Measurements from ENCODE around the gene ZNF175. TPM values are rescaled to one million over a fixed set of nuclear protein-coding genes. Genes with fewer than 3 reads are reported as not detected.

ZNF175 gene
- total RNA-seq, 1 donor = 12.9 TPM

DNA sequence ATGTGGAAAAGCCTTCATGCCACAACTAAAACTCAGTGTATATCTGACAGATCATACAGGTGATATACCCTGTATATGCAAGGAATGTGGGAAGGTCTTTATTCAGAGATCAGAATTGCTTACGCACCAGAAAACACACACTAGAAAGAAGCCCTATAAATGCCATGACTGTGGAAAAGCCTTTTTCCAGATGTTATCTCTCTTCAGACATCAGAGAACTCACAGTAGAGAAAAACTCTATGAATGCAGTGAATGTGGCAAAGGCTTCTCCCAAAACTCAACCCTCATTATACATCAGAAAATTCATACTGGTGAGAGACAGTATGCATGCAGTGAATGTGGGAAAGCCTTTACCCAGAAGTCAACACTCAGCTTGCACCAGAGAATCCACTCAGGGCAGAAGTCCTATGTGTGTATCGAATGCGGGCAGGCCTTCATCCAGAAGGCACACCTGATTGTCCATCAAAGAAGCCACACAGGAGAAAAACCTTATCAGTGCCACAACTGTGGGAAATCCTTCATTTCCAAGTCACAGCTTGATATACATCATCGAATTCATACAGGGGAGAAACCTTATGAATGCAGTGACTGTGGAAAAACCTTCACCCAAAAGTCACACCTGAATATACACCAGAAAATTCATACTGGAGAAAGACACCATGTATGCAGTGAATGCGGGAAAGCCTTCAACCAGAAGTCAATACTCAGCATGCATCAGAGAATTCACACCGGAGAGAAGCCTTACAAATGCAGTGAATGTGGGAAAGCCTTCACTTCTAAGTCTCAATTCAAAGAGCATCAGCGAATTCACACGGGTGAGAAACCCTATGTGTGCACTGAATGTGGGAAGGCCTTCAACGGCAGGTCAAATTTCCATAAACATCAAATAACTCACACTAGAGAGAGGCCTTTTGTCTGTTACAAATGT is 16.4 kb downstream of the ZNF175 start:
- DNase-seq (ENCODE audit: low read depth) = no peak
- TF ChIP-seq, protein P1, sequence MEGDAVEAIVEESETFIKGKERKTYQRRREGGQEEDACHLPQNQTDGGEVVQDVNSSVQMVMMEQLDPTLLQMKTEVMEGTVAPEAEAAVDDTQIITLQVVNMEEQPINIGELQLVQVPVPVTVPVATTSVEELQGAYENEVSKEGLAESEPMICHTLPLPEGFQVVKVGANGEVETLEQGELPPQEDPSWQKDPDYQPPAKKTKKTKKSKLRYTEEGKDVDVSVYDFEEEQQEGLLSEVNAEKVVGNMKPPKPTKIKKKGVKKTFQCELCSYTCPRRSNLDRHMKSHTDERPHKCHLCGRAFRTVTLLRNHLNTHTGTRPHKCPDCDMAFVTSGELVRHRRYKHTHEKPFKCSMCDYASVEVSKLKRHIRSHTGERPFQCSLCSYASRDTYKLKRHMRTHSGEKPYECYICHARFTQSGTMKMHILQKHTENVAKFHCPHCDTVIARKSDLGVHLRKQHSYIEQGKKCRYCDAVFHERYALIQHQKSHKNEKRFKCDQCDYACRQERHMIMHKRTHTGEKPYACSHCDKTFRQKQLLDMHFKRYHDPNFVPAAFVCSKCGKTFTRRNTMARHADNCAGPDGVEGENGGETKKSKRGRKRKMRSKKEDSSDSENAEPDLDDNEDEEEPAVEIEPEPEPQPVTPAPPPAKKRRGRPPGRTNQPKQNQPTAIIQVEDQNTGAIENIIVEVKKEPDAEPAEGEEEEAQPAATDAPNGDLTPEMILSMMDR (IDR thresholded peaks at IDR 0.05; ENCODE audit: insufficient read depth, low read length) = no peak
- H3K4me3 ChIP-seq (ENCODE audit: low read depth, low read length) = no peak overlapping the region

DNA sequence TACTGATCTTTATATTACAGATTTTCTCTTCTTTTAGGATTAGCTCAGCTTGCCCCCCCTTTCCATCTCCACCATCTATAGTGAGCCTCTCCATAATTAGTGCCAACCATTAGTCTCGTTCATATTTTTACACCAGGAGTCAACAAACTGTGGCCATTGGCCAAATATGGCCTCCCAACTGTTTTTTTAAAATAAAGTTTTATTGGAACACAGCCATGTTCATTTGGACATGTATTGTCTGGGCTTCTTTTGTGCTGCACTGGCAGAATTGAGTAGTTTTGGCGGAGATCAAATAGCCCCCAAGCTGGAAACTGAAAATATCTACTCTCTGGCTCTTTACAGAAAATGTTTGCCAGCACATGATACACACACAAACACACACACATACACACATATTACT is 18.4 kb downstream of the ZNF175 start:
- H3K4me3 ChIP-seq (ENCODE audit: low read depth, low read length) = no peak overlapping the region
- TF ChIP-seq, protein P1 (IDR thresholded peaks at IDR 0.05; ENCODE audit: insufficient read depth, low read length) = no peak
- DNase-seq (ENCODE audit: low read depth) = no peak

DNA sequence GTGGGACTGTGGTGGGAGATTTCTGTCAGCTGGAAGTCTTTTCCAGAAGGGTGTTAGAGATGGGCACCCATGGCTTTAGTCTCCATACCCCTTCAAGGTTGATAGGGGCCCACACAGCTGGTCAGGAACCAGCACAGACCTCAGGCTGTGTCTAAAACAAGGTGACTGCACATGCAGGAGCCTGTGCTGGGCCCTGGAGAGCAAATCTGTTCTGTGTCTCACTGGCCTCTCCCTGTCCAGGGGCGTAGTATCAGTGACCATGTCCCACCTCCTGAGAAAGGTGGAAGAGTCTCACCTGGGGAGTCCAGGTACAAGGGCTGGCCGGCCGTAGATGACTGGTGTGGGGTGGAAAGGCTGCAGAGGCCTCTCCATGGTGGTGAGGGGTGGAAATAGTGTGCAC is 19.4 kb downstream of the ZNF175 start:
- H3K4me3 ChIP-seq (ENCODE audit: low read depth, low read length) = no peak overlapping the region
- no peak for DNase-seq (ENCODE audit: low read depth)
- TF ChIP-seq, protein P1 (IDR thresholded peaks at IDR 0.05; ENCODE audit: insufficient read depth, low read length) = no peak

DNA sequence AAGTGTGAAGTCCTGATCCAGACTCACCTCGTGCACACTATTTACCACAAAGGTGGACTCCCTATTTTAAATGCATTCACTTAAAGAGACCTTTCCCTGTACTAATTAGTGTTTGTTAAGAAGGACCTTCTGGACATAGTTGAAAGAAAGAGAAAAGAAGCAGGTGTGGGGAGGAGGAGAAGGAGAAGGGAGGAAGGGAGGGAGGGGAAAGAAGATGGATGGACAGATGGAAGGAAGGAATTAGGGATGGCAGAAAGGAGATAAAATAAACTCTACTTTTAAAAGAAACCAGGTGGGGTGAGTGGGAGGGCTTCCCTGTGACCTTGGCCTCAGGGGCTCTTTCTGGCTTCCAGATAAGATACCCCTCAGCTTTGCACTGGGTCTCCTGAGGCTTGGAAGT is 21.4 kb downstream of the ZNF175 start:
- no peak for DNase-seq (ENCODE audit: low read depth)
- H3K4me3 ChIP-seq (ENCODE audit: low read depth, low read length) = no peak overlapping the region
- TF ChIP-seq, protein P1 (IDR thresholded peaks at IDR 0.05; ENCODE audit: insufficient read depth, low read length) = no peak

DNA sequence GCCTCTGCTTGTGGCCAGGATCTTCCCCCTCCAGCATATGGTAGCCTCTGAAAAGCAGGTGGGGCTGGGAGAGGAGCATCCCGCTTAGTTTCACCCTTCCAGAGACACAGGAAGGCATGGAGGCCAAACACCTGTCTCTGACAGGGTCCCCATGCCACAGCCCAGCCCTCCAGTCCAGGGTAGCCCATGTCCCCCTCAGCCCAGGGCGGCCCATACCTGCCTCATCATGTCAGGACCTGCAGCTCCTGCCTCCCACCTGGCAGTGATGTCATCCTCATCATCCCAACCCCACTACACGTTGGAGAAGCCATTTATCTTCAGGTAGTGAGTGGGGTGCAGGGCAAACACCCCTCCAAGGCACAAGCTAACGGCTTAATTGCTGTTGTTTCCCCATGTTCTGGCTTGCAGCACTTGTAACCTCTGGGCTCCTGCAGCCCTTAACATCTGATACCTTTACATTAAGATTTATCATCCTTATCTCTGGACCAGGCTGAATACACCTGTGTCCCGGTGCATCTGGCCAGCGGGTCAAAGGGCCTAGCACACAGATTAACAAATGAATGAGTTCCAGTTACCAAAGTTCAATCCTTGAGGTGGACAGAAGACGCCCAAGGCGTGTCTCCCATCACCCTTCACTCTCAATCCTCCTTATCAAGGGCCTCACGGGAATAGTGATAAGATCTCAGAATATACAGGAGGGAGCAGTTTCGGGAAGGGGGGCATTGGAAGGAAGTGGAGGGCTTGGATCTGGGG is 22.2 kb downstream of the ZNF175 start:
- H3K4me3 ChIP-seq (ENCODE audit: low read depth, low read length) = peak overlapping the region; percentile 69
- TF ChIP-seq, protein P1 (IDR thresholded peaks at IDR 0.05; ENCODE audit: insufficient read depth, low read length) = no peak

DNA sequence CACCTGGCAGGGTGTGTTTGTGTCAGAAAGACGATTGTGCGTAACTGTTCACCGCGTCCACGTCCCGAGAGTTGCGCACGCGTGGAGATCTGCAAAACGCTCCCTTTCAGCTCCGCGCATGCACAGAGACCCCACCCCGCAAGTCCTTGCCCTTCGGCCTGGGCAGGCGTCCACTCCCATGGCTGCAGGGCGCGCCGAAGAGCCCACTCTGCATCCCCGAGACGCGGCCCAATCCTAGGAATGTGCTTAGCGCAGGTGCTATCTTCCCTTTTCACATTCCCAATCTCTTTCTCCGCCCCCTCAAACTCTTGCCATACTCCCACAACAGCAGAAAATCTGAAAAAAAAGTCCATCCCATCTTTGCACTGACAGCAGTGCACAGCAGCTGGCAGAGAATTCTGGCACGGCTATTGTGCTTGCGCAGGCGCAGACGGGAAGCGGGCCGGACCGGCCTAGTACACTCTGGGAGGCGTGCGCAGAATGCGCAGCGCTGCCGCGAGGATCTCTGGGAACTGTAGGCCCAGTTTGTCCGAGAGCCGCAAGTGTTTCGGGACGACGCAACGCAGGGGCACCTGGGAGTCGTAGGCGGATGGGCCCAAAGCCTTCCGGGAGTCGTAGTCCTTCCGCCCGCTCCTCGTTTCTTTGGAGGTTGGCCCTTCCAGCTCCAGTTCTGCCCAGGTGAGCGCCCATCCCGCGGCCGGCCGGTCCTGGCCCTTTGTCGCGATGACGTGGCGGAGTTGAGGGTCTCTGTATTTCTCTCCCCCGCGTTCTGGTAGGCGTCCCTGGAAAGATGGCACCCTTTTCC is 23.1 kb downstream of the ZNF175 start:
- DNase-seq (ENCODE audit: low read depth) = peak; percentile 97
- peak overlapping the region; percentile 77 for H3K4me3 ChIP-seq (ENCODE audit: low read depth, low read length)
- TF ChIP-seq, protein P1 (IDR thresholded peaks at IDR 0.05; ENCODE audit: insufficient read depth, low read length) = no peak

More for the DNA sequence above, 22.2 kb downstream of the ZNF175 start:
- no peak for DNase-seq (ENCODE audit: low read depth)
